ENCODE measurements around the gene C18orf63. TPM values are rescaled to one million over a fixed set of nuclear protein-coding genes. Genes with fewer than 3 reads are reported as not detected.

C18orf63 gene
- total and polyA plus RNA-seq, 2 donors (not counting 3 experiments of a cell fraction or from before 2014, with no cell fraction given), result not detected

DNA sequence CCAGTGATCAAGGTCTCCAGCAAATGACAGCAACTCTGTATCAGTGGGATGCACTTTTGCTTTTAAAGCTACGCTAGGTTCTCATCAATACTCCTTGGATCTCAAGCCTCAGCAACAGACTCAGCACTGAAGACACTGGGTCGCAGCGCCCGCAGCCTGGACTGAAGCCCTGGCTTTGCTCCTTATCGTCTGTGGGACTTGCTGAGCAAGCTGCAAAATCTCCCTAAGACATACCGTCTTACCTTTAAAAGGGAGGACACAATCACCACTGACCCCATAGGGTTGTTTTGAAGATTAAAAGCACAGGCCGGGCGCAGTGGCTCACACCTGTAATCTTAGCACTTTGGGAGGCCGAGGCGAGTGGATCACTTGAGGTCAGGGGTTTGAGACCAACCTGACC is 32.0 kb upstream of the C18orf63 start:
- Histone ChIP-seq H3K4me1 (ENCODE audit: control insufficient read depth, extremely low read depth, insufficient read depth, low read length) (peaks cover 8% of the 10 kb centered on the region), H3K9ac (replicated peaks; ENCODE audit: extremely low read depth, insufficient read depth, low read length) (no peak overlapping the region), H3K27me3 (ENCODE audit: control insufficient read depth in 2 of 2, insufficient read depth in 2 of 2, low read length in 2 of 2) (no peaks in the 10 kb centered on the region), H3K4me3 (replicated peaks in 1 of 3; ENCODE audit: insufficient read depth in 1 of 3, low read depth in 1 of 3, low read length in 3 of 3) (no peak overlapping the region), H4K20me1 (replicated peaks; ENCODE audit: control insufficient read depth, extremely low read depth, insufficient read depth, low read length) (no peaks in the 10 kb centered on the region), H3K9me3 (replicated peaks; ENCODE audit: control insufficient read depth, insufficient read depth, low read length) (no peaks in the 10 kb centered on the region), H3K4me2 (ENCODE audit: insufficient read depth, low read length) (no peak overlapping the region), H2AFZ (ENCODE audit: low read depth, low read length) (no peak overlapping the region), H3K79me2 (ENCODE audit: control insufficient read depth, insufficient read depth, low read length) (no peaks in the 10 kb centered on the region), H3K27ac (ENCODE audit: insufficient read depth, low read depth, low read length) (no peak overlapping the region), H3K9me1 (replicated peaks; ENCODE audit: control insufficient read depth, extremely low read depth, insufficient read depth, low read length) (no peaks in the 10 kb centered on the region), H3K36me3 (ENCODE audit: control insufficient read depth in 2 of 2, extremely low read depth in 1 of 2, insufficient read depth in 2 of 2, low read length in 2 of 2) (no peaks in the 10 kb centered on the region)
- dilution Hi-C loops (cut with MboI; ENCODE audit: extremely low pct_ligation_motif_present, low sequenced_read_pairs), result no loop called here
- FAIRE-seq (no peak), DNase-seq (ENCODE audit: low read depth, low spot score) (no peak)
- BruUV-seq (replicated peaks), result no TSS peak
- intact Hi-C loops (cut with micrococcal nuclease), result no loop called here
- POLR2A ChIA-PET, result interaction anchor here (0.7 kb wide), 1 partner anchor 58 kb away, joined by 3 read pairs; no protein-coding TSS in a partner anchor
- TF ChIP-seq FOS (IDR thresholded peaks at IDR 0.05; ENCODE audit: borderline replicate concordance, insufficient read depth, low read length), result no peak
- no peak for TF ChIP-seq JUN (IDR thresholded peaks at IDR 0.05; ENCODE audit: borderline replicate concordance, insufficient read depth, insufficient read length, low read depth)
- no peak for TF ChIP-seq MYC (IDR thresholded peaks at IDR 0.05; ENCODE audit: low read depth, low read length)
- TF ChIP-seq POLR2A (IDR thresholded peaks at IDR 0.05; ENCODE audit: low read depth, low read length), result no peak
- no peak for TF ChIP-seq GATA2 (IDR thresholded peaks at IDR 0.05; ENCODE audit: insufficient read depth, insufficient read length, low read depth, low read length)
- TF ChIP-seq POLR2AphosphoS5 (IDR thresholded peaks at IDR 0.05; ENCODE audit: insufficient read depth, low read depth, low read length), result no peak
- no peak for TF ChIP-seq CTCF (IDR thresholded peaks at IDR 0.05; ENCODE audit: extremely low read depth in 1 of 2, insufficient read depth in 1 of 2, low read depth in 1 of 2, low read length in 2 of 2)
- TF ChIP-seq, protein P1, sequence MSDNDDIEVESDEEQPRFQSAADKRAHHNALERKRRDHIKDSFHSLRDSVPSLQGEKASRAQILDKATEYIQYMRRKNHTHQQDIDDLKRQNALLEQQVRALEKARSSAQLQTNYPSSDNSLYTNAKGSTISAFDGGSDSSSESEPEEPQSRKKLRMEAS (IDR thresholded peaks at IDR 0.05; ENCODE audit: insufficient read depth, insufficient read length), result no peak
- TF ChIP-seq EZH2 (IDR thresholded peaks at IDR 0.05; ENCODE audit: borderline replicate concordance, low read depth, low read length, severe bottlenecking), result no peak
- CTCF ChIA-PET, result interaction anchor here (0.9 kb wide), 1 partner anchor 9 kb away, joined by 3 read pairs; no protein-coding TSS in a partner anchor

Data from endothelial cell of umbilical vein (primary cell).